Measurements from ENCODE around the gene B2M.
"Not testable (repeated sequence)": the region's sequence is repeated elsewhere in the genome, so short reads cannot be mapped to it uniquely, and the experiment has no call there.

B2M gene

DNA sequence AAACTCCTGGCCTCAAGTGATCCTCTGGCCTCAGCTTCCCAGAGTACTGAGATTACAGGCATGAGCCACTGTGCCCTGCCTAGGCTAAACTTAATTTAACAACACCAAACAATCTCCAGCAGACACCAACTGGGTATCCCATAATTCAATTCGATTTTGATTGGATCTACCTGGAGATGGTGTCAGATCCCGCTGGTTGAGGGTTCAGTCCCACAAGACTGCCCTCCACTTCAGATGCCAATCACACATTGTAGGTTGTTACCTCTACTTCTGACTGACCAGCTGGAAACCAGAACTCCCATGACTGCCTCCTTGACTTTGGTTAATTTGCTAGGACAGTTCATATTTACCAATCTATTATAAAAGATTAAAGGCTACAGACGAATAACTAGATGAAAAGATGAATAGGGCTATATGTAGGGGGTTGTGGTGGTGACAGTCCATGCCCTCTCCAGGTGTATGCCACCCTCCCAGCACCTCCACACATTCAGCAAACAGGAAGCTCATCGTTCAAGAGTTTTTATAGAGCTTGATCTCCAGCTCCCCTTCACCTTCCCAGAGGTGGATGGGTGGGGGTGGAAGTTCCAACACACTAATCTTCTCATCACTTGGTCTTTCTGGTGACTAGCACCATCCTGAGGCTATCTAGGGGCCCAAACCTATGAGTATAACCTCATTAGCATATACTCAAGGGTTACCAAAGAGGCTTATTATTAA is 9.3 kb downstream of the B2M start:
- Mint-ChIP-seq H3K9me3 (no peaks in the 10 kb centered on the region), H3K36me3 (ENCODE audit: insufficient read depth) (peaks cover 73% of the 10 kb centered on the region), H3K27me3 (no peaks in the 10 kb centered on the region), H3K4me1 (ENCODE audit: low read depth in 2 of 2) (peaks cover 62 to 84% of the 10 kb centered on the region in 2 donors), H3K4me3 (peak overlapping the region; percentile 68 to 100), H3K27ac (peak overlapping the region; percentile 88 to 100)
- DNase-seq, result no peak
- no peak for ATAC-seq (replicated peaks)

GRCh38 chr15:44722011-44722410 is 10.7 kb downstream of the B2M start:
- DNase-seq (no peak), ATAC-seq (replicated peaks) (no peak)
- no peaks in the 10 kb centered on the region for H3K9me3 Mint-ChIP-seq
- no peaks in the 10 kb centered on the region for H3K27me3 Mint-ChIP-seq
- H3K4me1 Mint-ChIP-seq (ENCODE audit: low read depth in 2 of 2), result peaks cover 58 to 81% of the 10 kb centered on the region in 2 donors
- H3K27ac Mint-ChIP-seq, result peak overlapping the region; percentile 88 to 100
- peaks cover 70% of the 10 kb centered on the region for H3K36me3 Mint-ChIP-seq (ENCODE audit: insufficient read depth)
- peak overlapping the region in 1 of 2 donors; percentile 68 for H3K4me3 Mint-ChIP-seq

DNA sequence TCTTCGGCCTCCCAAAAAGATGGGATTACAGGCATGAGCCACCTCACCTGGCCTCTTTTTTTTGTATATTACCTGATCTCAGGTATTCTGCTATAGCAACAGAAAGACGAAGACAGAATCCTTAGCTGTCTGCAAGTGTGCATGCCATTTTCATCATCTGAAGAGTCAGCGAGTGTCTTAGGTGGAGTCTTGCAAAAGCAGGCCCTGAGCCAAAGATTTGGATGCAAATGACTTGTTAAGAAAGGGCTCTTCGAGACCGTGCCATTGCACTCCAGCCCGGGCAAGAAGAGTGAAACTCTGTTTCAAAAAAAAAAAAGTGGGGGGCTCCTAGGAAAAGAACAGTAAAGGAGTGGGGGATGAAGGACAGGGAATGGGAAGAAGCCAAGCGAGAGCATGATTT is 14.8 kb downstream of the B2M start:
- ATAC-seq (replicated peaks) (no peak), DNase-seq (no peak)
- peaks cover 54 to 67% of the 10 kb centered on the region in 2 donors for H3K4me1 Mint-ChIP-seq (ENCODE audit: low read depth in 2 of 2)
- peak overlapping the region; percentile 96 to 99 for H3K4me3 Mint-ChIP-seq
- no peaks in the 10 kb centered on the region for H3K9me3 Mint-ChIP-seq
- no peaks in the 10 kb centered on the region for H3K27me3 Mint-ChIP-seq
- H3K36me3 Mint-ChIP-seq (ENCODE audit: insufficient read depth), result peaks cover 52% of the 10 kb centered on the region
- H3K27ac Mint-ChIP-seq, result peak overlapping the region; percentile 99 to 100

- DNase-seq, result peak; percentile 69 to 78 (median 70)
- Mint-ChIP-seq H3K9me3 (no peaks in the 10 kb centered on the region), H3K4me1 (ENCODE audit: low read depth in 2 of 2) (peaks cover 54 to 67% of the 10 kb centered on the region in 2 donors), H3K36me3 (ENCODE audit: insufficient read depth) (peaks cover 48% of the 10 kb centered on the region), H3K4me3 (peak overlapping the region; percentile 96 to 99), H3K27me3 (no peaks in the 10 kb centered on the region), H3K27ac (peak overlapping the region; percentile 99 to 100)
- peak; percentile 60 for ATAC-seq (replicated peaks)
Observed at GRCh38 chr15:44726568-44727484, 15.5 kb downstream of the B2M start.

DNA sequence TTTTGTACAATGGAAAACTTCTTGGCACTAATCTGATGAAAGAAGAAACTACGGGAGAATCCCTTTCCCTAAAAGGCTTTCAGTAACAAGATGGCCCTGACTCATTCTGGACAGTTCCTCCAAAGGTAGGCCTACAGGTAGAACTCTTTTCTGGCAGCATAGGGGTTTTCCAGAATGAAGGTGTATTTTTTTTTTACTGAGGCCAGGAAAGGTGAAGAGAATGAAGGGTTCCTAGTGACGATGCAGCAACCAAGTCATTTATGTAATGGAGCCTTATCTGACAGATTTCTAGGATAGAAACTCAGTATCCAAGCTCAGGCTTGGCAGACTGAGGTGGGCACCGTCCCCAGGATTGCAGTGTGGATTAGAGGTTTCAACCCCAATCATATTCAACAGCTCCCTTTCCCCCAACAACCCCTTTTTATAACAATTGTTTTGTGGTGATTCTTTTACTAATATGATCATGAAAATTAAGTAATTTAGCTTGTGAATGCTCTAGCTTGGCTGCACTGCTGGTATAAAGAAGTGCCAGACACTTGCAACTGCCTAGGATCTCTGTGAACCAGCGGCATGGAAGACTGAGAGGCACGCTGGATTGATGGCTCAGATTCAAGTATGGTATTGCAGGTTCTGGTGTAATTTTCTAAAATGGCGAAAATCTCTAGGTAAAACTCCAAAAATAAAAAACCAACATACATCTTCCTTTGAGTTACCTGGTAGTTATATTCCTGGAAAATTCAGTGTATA is 16.3 kb downstream of the B2M start:
- Mint-ChIP-seq H3K36me3 (ENCODE audit: insufficient read depth) (peaks cover 44% of the 10 kb centered on the region), H3K4me3 (peak overlapping the region; percentile 96 to 99), H3K4me1 (ENCODE audit: low read depth in 2 of 2) (peaks cover 56 to 68% of the 10 kb centered on the region in 2 donors), H3K27me3 (no peaks in the 10 kb centered on the region), H3K27ac (peak overlapping the region; percentile 99 to 100), H3K9me3 (no peaks in the 10 kb centered on the region)
- DNase-seq, result no peak
- no peak for ATAC-seq (replicated peaks)

- H3K27ac Mint-ChIP-seq, result peak overlapping the region; percentile 99 to 100
- H3K36me3 Mint-ChIP-seq (ENCODE audit: insufficient read depth), result peaks cover 44% of the 10 kb centered on the region
- not testable (repeated sequence) for ATAC-seq (replicated peaks); DNase-seq; H3K9me3 Mint-ChIP-seq; H3K27me3 Mint-ChIP-seq
- peak overlapping the region; percentile 96 to 99 for H3K4me3 Mint-ChIP-seq
- peaks cover 56 to 68% of the 10 kb centered on the region in 2 donors for H3K4me1 Mint-ChIP-seq (ENCODE audit: low read depth in 2 of 2)
Observed at GRCh38 chr15:44728232-44728575, 16.9 kb downstream of the B2M start.

DNA sequence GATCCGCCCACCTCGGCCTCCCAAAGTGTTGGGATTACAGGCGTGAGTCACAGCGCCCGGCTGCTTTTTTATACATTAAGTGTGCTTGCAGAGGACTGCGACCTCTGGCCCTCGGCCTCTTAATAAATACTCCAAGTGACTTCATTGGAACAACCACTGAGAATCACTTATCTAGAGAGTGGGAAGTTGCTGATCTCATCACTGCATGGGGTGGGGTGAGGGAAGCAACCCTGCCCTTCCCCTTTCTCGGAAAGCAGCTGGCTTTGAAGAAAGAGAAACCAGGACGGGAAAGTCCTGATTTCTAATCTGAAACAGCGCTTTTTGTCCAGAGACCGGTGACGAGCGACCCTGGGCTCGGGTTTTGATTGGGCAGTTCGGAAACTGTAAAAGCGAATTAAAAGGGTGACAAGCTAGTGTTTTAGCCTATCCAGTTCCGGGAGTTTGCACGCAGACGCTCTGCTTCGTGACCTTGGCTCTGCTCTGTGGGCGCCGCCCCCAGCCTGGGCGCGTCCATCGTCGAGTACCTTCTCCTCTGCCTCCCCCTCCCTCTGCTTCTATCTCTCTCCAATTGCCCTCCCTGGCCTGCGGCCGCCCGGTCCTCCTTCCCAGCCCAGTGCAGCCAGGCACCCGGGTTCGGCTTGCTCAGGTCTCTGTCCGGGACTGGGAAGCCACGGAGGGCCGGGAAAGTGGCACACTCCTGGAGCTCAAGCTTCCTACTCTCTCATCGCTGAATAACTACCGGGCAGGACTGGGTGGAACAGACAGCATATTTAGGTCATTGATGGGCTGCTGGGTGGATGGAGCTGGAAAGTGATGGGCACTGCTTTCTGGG is 17.5 kb downstream of the B2M start:
- ATAC-seq (replicated peaks) (peak; percentile 79), DNase-seq (peak; percentile 92 to 97 (median 93))
- H3K36me3 Mint-ChIP-seq (ENCODE audit: insufficient read depth), result peaks cover 44% of the 10 kb centered on the region
- peaks cover 57 to 66% of the 10 kb centered on the region in 2 donors for H3K4me1 Mint-ChIP-seq (ENCODE audit: low read depth in 2 of 2)
- H3K27me3 Mint-ChIP-seq, result no peaks in the 10 kb centered on the region
- H3K4me3 Mint-ChIP-seq, result peak overlapping the region; percentile 96 to 99
- peak overlapping the region; percentile 99 to 100 for H3K27ac Mint-ChIP-seq
- H3K9me3 Mint-ChIP-seq, result no peaks in the 10 kb centered on the region

- ATAC-seq (replicated peaks), result peak; percentile 13
- H3K4me3 Mint-ChIP-seq, result peak overlapping the region; percentile 96 to 99
Observed at GRCh38 chr15:44729408-44730127, 18.3 kb downstream of the B2M start.

DNA sequence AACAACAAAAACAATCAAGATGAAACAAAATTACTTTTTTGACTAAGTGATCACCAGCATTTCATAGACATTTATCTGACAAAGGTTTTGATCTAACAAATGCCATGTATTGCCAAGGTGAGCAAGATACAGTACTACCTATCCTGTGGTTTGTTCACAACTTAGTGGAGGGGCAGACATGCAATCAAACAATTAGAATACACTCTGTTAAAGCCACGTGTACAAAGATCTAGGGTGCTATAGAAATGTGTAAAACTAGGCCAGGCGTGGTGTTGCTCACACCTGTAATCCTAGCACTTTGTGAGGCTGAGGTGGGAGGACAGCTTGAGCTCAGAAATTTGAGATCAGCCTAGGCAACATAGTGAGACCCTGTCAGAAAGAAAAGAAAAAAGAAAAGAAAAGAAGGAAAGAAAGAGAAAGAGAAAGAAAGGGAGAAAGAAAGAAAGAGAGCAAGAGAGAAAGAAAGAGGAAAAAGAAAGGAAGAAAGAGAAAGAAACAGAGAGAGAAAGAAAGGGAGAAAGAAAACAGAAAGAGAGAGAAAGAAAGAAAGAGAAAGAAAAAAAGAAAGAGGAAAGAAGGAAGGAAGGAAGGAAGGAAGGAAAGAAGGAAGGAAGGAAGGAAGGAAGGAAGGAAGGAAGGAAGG is 23.6 kb downstream of the B2M start:
- ATAC-seq (replicated peaks) (peak; percentile 53), DNase-seq (no peak)
- H3K27ac Mint-ChIP-seq, result peak overlapping the region; percentile 91 to 99
- peaks cover 7% of the 10 kb centered on the region for H3K36me3 Mint-ChIP-seq (ENCODE audit: insufficient read depth)
- peak overlapping the region; percentile 74 to 85 for H3K4me3 Mint-ChIP-seq
- peaks cover 48 to 53% of the 10 kb centered on the region in 2 donors for H3K4me1 Mint-ChIP-seq (ENCODE audit: low read depth in 2 of 2)
- no peaks in the 10 kb centered on the region for H3K27me3 Mint-ChIP-seq
- H3K9me3 Mint-ChIP-seq, result no peaks in the 10 kb centered on the region

More at GRCh38 chr15:44729408-44730127, 18.3 kb downstream of the B2M start:
- Mint-ChIP-seq H3K27me3 (no peaks in the 10 kb centered on the region), H3K9me3 (no peaks in the 10 kb centered on the region), H3K27ac (peak overlapping the region; percentile 99 to 100), H3K36me3 (ENCODE audit: insufficient read depth) (peaks cover 36% of the 10 kb centered on the region), H3K4me1 (ENCODE audit: low read depth in 2 of 2) (peaks cover 55 to 60% of the 10 kb centered on the region in 2 donors)
- DNase-seq, result no peak

DNA sequence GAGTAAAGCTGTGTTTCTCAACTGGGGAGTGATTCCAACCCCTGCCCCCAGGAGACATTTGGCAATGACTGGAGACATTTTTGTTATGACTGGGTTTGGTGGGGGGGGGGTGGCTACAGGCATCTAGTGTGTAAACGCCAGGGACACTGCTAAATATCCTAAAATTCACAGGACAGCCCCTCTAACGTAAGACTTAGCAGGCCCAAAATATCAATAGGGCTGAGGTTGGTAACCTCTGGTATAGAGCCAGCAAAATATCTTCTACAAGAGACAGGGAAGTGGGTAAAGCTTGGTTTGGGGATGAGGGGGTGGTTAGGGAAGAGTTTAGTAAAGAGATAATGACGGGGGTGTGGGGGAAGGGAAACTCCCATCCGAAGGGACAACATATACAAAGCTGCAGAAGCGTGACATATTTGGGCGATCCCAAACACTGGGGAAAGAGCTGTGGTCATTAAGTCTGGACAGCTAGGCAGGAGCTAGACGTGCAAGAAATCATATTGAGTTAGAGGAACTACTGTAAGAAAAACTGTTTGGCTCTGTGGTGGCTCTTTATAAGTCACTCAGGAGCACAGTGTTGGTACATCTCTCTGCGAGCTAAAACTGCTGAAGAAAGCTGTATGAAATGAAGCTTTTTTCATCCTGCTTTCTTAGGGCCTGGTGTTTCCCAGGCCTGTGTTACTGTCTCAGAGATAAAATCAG is 24.3 kb downstream of the B2M start:
- H3K9me3 Mint-ChIP-seq, result no peaks in the 10 kb centered on the region
- H3K4me1 Mint-ChIP-seq (ENCODE audit: low read depth in 2 of 2), result peaks cover 47 to 51% of the 10 kb centered on the region in 2 donors
- no peaks in the 10 kb centered on the region for H3K27me3 Mint-ChIP-seq
- peaks cover 4% of the 10 kb centered on the region for H3K36me3 Mint-ChIP-seq (ENCODE audit: insufficient read depth)
- H3K27ac Mint-ChIP-seq, result peak overlapping the region; percentile 91 to 99
- H3K4me3 Mint-ChIP-seq, result peak overlapping the region; percentile 74 to 85
- ATAC-seq (replicated peaks) (peak; percentile 66), DNase-seq (peak in 1 of 3 experiments; percentile 24)

DNA sequence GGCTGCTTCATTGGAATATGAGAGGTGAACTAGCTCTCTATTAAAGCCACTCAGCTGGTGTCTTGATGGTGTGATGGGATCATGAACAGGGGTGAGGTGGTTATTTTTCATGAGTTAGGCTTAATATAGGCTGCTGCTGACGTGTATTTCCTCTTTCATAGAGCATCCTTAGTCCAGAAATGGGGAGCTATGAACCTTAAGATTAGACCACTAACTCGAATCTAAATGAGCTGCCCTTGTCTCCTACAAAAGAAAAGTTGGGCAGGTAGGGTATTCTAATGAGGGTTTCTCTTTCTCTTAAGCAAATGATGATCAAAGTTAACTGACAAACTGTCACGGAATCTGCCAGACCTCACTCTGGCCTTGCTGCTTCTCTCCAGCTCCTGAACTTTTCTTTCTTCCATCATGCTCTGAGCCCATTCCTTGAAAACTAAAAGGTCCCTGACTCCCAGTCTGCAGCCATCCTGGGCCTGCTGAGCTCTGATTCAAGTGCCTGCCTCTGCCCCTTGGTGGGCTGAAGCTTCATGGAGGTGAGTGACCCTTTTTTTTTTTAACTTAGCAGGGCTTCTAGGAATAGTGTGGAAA is 25.0 kb downstream of the B2M start, which contains the start of gene TRIM69:
Gene TRIM69 (plus strand): TSS at position 348 of the 585 bp plus-strand sequence. CDS start 177 bp downstream, at position 525.
- Mint-ChIP-seq H3K27me3 (no peaks in the 10 kb centered on the region), H3K27ac (peak within 1 kb of the TSS; percentile 91 to 99), H3K4me1 (ENCODE audit: low read depth in 2 of 2) (peaks cover 44 to 50% of the 10 kb centered on the region in 2 donors), H3K36me3 (ENCODE audit: insufficient read depth) (peaks cover 3% of the 10 kb centered on the region), H3K4me3 (peak within 1 kb of the TSS; percentile 74 to 85), H3K9me3 (no peaks in the 10 kb centered on the region)
- peak; percentile 40 for ATAC-seq (replicated peaks)
- no peak for DNase-seq
